MM.1S (cell line): Measurements from ENCODE around the gene PTGIS.

Source experiments
- EZH2phosphoT487 ChIP-seq: fragments of 300-600 bp; sonication (generic); IDR thresholded peaks from 2 replicates; pipeline ENCODE4 v1.6.1; 2018; ENCODE audit warnings: antibody characterized with exemption, low read length
- TF ChIP-seq, protein P1 (sequence below): fragments of 300-600 bp; sonication (generic); IDR thresholded peaks from 2 replicates; pipeline ENCODE4 v1.5.1; 2016; ENCODE audit warnings: antibody characterized with exemption, low read length, mixed read lengths

GRCh38 chr20:49562311-49563014, 5.5 kb downstream of the PTGIS start:
- TF ChIP-seq, protein P1, sequence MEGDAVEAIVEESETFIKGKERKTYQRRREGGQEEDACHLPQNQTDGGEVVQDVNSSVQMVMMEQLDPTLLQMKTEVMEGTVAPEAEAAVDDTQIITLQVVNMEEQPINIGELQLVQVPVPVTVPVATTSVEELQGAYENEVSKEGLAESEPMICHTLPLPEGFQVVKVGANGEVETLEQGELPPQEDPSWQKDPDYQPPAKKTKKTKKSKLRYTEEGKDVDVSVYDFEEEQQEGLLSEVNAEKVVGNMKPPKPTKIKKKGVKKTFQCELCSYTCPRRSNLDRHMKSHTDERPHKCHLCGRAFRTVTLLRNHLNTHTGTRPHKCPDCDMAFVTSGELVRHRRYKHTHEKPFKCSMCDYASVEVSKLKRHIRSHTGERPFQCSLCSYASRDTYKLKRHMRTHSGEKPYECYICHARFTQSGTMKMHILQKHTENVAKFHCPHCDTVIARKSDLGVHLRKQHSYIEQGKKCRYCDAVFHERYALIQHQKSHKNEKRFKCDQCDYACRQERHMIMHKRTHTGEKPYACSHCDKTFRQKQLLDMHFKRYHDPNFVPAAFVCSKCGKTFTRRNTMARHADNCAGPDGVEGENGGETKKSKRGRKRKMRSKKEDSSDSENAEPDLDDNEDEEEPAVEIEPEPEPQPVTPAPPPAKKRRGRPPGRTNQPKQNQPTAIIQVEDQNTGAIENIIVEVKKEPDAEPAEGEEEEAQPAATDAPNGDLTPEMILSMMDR = no peak
- TF ChIP-seq EZH2phosphoT487 = no peak
